HG03039 (cell line): ENCODE results near the gene PEX14.
"Not testable (repeated sequence)": the region's sequence is repeated elsewhere in the genome, so short reads cannot be mapped to it uniquely, and the experiment has no call there.

Experiments used
- ATAC-seq: cut with Tn5 transposase; IDR thresholded peaks from one replicate; pipeline ENCODE4 v1.9.1; 2021; ENCODE audit warnings: mild to moderate bottlenecking, moderate library complexity; ENCODE audit not compliant: unreplicated experiment

Gene PEX14

GRCh38 chr1:10474613-10475507 is at the start of gene PEX14:
Gene PEX14 (plus strand): TSS chr1:10474950. CDS start chr1:10474967, 17 bp downstream.
- peak; percentile 40 for ATAC-seq

GRCh38 chr1:10425826-10426534 is 48.8 kb upstream of the PEX14 start:
- not testable (repeated sequence) for ATAC-seq

GRCh38 chr1:10426535-10426848 is 48.3 kb upstream of the PEX14 start:
- ATAC-seq = not testable (repeated sequence)

- no peak for ATAC-seq
These were observed 45.8 kb upstream of the PEX14 start for GRCh38 chr1:10428984-10429383.

- peak; percentile 10 for ATAC-seq
These were observed 44.9 kb upstream of the PEX14 start for GRCh38 chr1:10429868-10430215.

GRCh38 chr1:10430216-10431069 is 44.3 kb upstream of the PEX14 start, which contains the start of gene CENPS:
Gene CENPS (plus strand): TSS chr1:10430433. CDS start chr1:10430518, 85 bp downstream.
- peak; percentile 71 for ATAC-seq

GRCh38 chr1:10431070-10431730 is 43.5 kb upstream of the PEX14 start:
- no peak for ATAC-seq

GRCh38 chr1:10432910-10433700 is 41.6 kb upstream of the PEX14 start:
- no peak for ATAC-seq

GRCh38 chr1:10433790-10434189 is 41.0 kb upstream of the PEX14 start:
- ATAC-seq = no peak

GRCh38 chr1:10434590-10434989 is 40.2 kb upstream of the PEX14 start:
- no peak for ATAC-seq

- no peak for ATAC-seq
These were observed 37.7 kb upstream of the PEX14 start for GRCh38 chr1:10437052-10437451.

GRCh38 chr1:10438677-10439163 is 36.0 kb upstream of the PEX14 start:
- no peak for ATAC-seq

GRCh38 chr1:10440305-10440704 is 34.4 kb upstream of the PEX14 start:
- no peak for ATAC-seq

- no peak for ATAC-seq
These were observed 34.0 kb upstream of the PEX14 start for GRCh38 chr1:10440794-10441193.

- no peak for ATAC-seq
These were observed 30.5 kb upstream of the PEX14 start for GRCh38 chr1:10444248-10444647.

GRCh38 chr1:10444795-10445397 is 29.9 kb upstream of the PEX14 start:
- ATAC-seq = no peak

GRCh38 chr1:10446790-10447422 is 27.8 kb upstream of the PEX14 start:
- no peak for ATAC-seq

- ATAC-seq = no peak
These were observed 25.0 kb upstream of the PEX14 start, which contains the start of gene CORT for GRCh38 chr1:10449751-10450150. Gene CORT (plus strand): TSS chr1:10450031. CDS start chr1:10450224, 193 bp downstream.
